GM13977 (cell line): ENCODE measurements around the gene TACC2.
"Not testable (repeated sequence)": the region's sequence is repeated elsewhere in the genome, so short reads cannot be mapped to it uniquely, and the experiment has no call there.

Source experiments
- DNase-seq: peaks from one replicate; pipeline ENCODE4 v3.0.0; 2012; ENCODE audit warnings: low spot score
- CTCF ChIP-seq: IDR thresholded peaks from 2 replicates; pipeline ENCODE4 v1.5.1; 2012; ENCODE audit warnings: mild to moderate bottlenecking, control low read depth; ENCODE audit not compliant: insufficient read depth; ENCODE audit errors: extremely low read depth, missing control alignments
- in situ Hi-C: fragments of 300-500 bp; cut with MboI; formaldehyde crosslinking; loops from one replicate; pipeline ENCODE4 v1.12.0; 2022; ENCODE audit warnings: low sequenced_read_pairs, low pct_unique_long_range_greater_than_20kb, mixed read lengths, inconsistent platforms; ENCODE audit not compliant: unreplicated experiment

TACC2 gene

GRCh38 chr10:122072491-122072890 lies 83.5 kb downstream of the TACC2 start:
- in situ Hi-C loops: no loop called here
- TF ChIP-seq CTCF: no peak
- no peak for DNase-seq

- DNase-seq: no peak
- in situ Hi-C loops: no loop called here
- no peak for TF ChIP-seq CTCF
Observed at GRCh38 chr10:122073508-122073907, 84.5 kb downstream of the TACC2 start.

DNA sequence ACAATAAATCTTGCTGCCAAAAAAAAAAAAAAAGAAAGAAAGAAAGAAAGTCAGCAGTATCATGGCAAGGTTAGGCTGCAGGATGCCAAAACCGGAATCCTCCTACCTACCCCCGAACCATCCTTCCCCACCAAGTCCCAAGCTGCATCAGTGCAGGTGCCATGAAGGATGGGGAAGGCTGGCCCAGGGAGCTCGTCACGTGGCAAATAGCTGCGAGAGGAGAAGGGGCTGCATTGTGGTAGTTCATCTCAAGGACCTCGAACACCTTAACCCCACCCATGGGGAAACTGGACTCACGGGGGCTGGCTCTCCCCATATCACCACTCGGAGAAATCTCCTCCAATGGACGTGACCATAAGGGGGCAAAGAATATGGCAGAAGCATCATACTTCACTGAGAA lies 86.2 kb downstream of the TACC2 start:
- TF ChIP-seq CTCF: no peak
- in situ Hi-C loops: no loop called here
- no peak for DNase-seq

- DNase-seq, in situ Hi-C loops: not testable (repeated sequence)
Observed at GRCh38 chr10:122075876-122076275, 86.9 kb downstream of the TACC2 start.

GRCh38 chr10:122077311-122077875 lies 88.4 kb downstream of the TACC2 start:
- no peak for TF ChIP-seq CTCF
- no peak for DNase-seq
- in situ Hi-C loops: no loop called here

- in situ Hi-C loops: no loop called here
- no peak for DNase-seq
- TF ChIP-seq CTCF: no peak
Observed at GRCh38 chr10:122078326-122078725, 89.4 kb downstream of the TACC2 start.

DNA sequence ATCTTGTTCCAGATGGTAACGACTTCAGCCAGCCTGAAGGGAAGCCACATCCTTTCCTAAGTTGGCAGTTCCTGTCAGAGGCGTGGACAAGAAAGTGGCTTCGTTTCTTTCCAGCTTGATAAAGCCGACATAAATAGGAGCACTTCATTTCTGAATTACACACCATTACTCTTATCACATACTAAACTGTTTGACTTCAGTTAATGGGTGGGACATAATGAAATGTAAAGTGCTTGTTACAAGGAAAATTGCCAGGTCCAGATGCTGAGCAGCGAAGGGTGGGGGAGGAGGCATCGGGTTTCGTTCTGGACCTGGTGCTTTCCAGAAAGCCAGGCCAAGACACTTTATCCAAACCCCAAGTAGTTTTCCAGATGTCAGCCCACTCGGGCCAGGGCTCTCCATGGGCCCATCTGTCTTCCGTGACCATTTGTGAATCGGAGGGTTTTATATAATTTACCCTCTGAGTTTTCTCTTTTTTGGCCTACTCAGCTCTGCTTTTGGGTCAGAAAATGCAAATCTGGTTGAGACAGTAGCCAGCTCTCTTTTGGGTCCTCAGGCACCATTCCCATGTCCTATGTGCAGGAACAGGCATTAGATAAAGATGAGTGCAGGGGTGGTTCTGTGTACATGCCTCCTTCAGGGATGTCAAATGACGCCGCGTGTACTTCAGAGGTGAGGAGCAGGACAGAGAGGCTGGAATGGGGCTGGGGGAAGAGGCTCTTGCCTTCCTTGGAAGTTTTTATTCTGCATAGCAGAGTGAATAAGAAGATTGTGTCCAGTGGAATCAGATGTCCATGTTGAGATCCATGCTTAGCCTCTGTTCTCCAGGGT lies 90.2 kb downstream of the TACC2 start:
- in situ Hi-C loops: no loop called here
- TF ChIP-seq CTCF: no peak
- DNase-seq: no peak
